HL-60 (cell line): ENCODE measurements around the gene BEND2.

ENCODE experiments used
- DNase-seq, 2 experiments: peaks; one replicate each; pipeline ENCODE4 v3.0.0-alpha.2; 2010 to 2020; ENCODE audit warnings: low read depth in 1 of 2, low spot score in 1 of 2
- H3K27ac ChIP-seq: fragments of 250-450 bp; sonication (Bioruptor Pico); replicated peaks from 2 replicates; pipeline ENCODE4 v1.5.1; 2020; ENCODE audit warnings: mild to moderate bottlenecking, moderate library complexity
- H3K27me3 ChIP-seq: fragments of 250-450 bp; sonication (Bioruptor Pico); 2 replicates; pipeline ENCODE4 v1.5.1; 2021; ENCODE audit warnings: mild to moderate bottlenecking, moderate library complexity; ENCODE audit not compliant: insufficient read depth, poor library complexity, severe bottlenecking
- H3K4me3 ChIP-seq: replicated peaks from 2 replicates; pipeline ENCODE4 v1.5.1; 2011; ENCODE audit warnings: mild to moderate bottlenecking, control low read depth, low read length; ENCODE audit not compliant: insufficient read depth
- GABPA ChIP-seq: IDR thresholded peaks from 2 replicates; pipeline ENCODE4 v1.6.1; 2012; ENCODE audit warnings: low read depth
- POLR2AphosphoS5 ChIP-seq: IDR thresholded peaks from 2 replicates; pipeline ENCODE4 v1.6.1; 2012; ENCODE audit warnings: low read depth
- SPI1 ChIP-seq: IDR thresholded peaks from 2 replicates; pipeline ENCODE4 v1.6.1; 2012; ENCODE audit warnings: low read depth, mild to moderate bottlenecking, borderline replicate concordance
- TF ChIP-seq, protein P1 (sequence below): IDR thresholded peaks from one replicate; pipeline ENCODE4 v1.5.1; 2011; ENCODE audit warnings: low read length, control low read depth, inconsistent platforms; ENCODE audit not compliant: insufficient read depth
- TF ChIP-seq, protein P2 (sequence below): IDR thresholded peaks from 2 replicates; pipeline ENCODE4 v1.6.1; 2012; ENCODE audit warnings: low read depth; ENCODE audit not compliant: insufficient replicate concordance

BEND2 gene

DNA sequence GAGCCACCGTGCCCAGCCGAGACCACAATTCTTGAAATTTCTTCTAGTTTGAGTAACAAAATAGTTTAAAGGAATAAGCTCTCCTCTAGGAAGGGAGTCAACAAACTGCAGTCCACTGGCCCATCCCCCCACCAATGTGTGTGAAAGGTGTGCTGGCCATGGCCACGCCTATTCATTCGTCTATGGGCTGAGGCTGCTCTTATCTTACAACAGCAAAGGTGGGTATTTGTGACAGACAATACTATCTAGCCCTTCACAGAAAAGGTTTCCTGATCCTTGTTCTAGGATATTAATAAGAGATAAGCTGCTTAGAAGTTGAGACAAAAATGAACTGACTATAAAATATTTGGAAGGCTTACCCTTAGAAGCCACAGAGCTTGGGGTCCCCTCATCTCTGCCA lies 41.2 kb downstream of the BEND2 start:
- H3K4me3 ChIP-seq, result no peak overlapping the region
- DNase-seq, result no peak
- H3K27ac ChIP-seq, result no peak overlapping the region
- no peaks in the 10 kb centered on the region for H3K27me3 ChIP-seq
- TF ChIP-seq, protein P1, sequence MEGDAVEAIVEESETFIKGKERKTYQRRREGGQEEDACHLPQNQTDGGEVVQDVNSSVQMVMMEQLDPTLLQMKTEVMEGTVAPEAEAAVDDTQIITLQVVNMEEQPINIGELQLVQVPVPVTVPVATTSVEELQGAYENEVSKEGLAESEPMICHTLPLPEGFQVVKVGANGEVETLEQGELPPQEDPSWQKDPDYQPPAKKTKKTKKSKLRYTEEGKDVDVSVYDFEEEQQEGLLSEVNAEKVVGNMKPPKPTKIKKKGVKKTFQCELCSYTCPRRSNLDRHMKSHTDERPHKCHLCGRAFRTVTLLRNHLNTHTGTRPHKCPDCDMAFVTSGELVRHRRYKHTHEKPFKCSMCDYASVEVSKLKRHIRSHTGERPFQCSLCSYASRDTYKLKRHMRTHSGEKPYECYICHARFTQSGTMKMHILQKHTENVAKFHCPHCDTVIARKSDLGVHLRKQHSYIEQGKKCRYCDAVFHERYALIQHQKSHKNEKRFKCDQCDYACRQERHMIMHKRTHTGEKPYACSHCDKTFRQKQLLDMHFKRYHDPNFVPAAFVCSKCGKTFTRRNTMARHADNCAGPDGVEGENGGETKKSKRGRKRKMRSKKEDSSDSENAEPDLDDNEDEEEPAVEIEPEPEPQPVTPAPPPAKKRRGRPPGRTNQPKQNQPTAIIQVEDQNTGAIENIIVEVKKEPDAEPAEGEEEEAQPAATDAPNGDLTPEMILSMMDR, result no peak
- TF ChIP-seq, protein P2, sequence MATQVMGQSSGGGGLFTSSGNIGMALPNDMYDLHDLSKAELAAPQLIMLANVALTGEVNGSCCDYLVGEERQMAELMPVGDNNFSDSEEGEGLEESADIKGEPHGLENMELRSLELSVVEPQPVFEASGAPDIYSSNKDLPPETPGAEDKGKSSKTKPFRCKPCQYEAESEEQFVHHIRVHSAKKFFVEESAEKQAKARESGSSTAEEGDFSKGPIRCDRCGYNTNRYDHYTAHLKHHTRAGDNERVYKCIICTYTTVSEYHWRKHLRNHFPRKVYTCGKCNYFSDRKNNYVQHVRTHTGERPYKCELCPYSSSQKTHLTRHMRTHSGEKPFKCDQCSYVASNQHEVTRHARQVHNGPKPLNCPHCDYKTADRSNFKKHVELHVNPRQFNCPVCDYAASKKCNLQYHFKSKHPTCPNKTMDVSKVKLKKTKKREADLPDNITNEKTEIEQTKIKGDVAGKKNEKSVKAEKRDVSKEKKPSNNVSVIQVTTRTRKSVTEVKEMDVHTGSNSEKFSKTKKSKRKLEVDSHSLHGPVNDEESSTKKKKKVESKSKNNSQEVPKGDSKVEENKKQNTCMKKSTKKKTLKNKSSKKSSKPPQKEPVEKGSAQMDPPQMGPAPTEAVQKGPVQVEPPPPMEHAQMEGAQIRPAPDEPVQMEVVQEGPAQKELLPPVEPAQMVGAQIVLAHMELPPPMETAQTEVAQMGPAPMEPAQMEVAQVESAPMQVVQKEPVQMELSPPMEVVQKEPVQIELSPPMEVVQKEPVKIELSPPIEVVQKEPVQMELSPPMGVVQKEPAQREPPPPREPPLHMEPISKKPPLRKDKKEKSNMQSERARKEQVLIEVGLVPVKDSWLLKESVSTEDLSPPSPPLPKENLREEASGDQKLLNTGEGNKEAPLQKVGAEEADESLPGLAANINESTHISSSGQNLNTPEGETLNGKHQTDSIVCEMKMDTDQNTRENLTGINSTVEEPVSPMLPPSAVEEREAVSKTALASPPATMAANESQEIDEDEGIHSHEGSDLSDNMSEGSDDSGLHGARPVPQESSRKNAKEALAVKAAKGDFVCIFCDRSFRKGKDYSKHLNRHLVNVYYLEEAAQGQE, result no peak
- TF ChIP-seq SPI1 (no peak), GABPA (no peak), POLR2AphosphoS5 (no peak)

DNA sequence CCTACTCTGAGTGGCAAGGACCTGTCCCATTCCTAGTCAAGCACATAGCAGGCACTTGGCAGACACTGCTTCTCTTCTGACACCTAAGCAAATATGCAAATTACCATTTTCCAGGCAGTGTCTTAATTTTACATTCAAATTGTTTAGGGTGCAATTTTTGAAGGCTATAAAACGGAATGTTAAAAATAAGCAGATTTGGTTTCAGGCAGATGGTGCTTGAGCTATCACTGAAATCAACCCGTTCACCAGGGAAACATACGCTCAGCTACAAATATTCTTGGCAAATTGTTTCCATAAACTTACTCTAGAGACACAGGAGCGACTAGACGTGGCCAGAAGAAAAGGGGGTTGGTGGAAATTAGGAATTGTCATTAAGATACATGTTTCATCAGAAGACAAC lies 45.7 kb downstream of the BEND2 start:
- TF ChIP-seq POLR2AphosphoS5, result no peak
- TF ChIP-seq GABPA, result no peak
- TF ChIP-seq, protein P1, result no peak
- TF ChIP-seq, protein P2, result no peak
- TF ChIP-seq SPI1, result no peak
- no peak for DNase-seq
- no peak overlapping the region for H3K27ac ChIP-seq
- H3K4me3 ChIP-seq, result no peak overlapping the region
- no peaks in the 10 kb centered on the region for H3K27me3 ChIP-seq

DNA sequence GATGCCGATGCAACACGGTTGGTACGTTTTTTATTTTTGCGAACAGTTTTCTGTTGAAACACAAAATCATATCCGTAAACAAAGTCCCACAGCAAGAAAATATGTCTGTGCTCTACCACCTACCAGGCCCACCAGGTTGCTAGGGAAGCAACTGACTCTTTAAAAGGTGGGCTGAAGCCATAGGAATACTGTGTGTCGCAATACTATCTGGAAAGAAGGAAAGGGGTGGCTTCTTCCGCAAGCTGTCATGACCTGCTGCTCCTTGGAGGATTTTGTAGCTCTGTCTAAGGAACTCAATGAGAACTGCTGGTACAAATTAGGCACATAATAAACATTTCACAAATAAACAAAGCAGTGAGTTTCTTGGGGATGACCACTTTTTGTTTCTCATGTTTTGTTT lies 46.5 kb downstream of the BEND2 start:
- H3K27ac ChIP-seq, result no peak overlapping the region
- no peak for TF ChIP-seq POLR2AphosphoS5
- TF ChIP-seq, protein P2, result no peak
- TF ChIP-seq, protein P1, result no peak
- TF ChIP-seq GABPA, result no peak
- TF ChIP-seq SPI1, result no peak

More for the DNA sequence above, 46.5 kb downstream of the BEND2 start:
- Histone ChIP-seq H3K27me3 (no peaks in the 10 kb centered on the region), H3K4me3 (no peak overlapping the region)
- DNase-seq, result no peak
